GM19452 (cell line): ENCODE measurements around the gene EBF4.

Experiments used
- ATAC-seq: cut with Tn5 transposase; IDR thresholded peaks from one replicate; pipeline ENCODE4 v1.9.1; 2021; ENCODE audit not compliant: unreplicated experiment

Gene EBF4

GRCh38 chr20:2692036-2692885 lies at the start of gene EBF4:
Gene EBF4, plus strand, starts transcription at chr20:2692780. Its CDS starts 866 bp downstream, at chr20:2693646.
- ATAC-seq: no peak

GRCh38 chr20:2643708-2644107 lies 48.9 kb upstream of the EBF4 start:
- ATAC-seq: no peak

GRCh38 chr20:2651772-2652723 lies 40.5 kb upstream of the EBF4 start, which contains the start of gene NOP56:
Gene NOP56, plus strand, starts transcription at chr20:2652632. Its CDS starts 29 bp downstream, at chr20:2652661.
- peak; percentile 87 for ATAC-seq

- peak; percentile 37 for ATAC-seq
These were observed 39.6 kb upstream of the EBF4 start for GRCh38 chr20:2652724-2653555.

GRCh38 chr20:2653556-2654383 lies 38.8 kb upstream of the EBF4 start:
- no peak for ATAC-seq

- ATAC-seq: no peak
These were observed 38.2 kb upstream of the EBF4 start for GRCh38 chr20:2654384-2654822.

GRCh38 chr20:2654831-2655230 lies 37.7 kb upstream of the EBF4 start:
- ATAC-seq: no peak

- ATAC-seq: no peak
These were observed 37.1 kb upstream of the EBF4 start for GRCh38 chr20:2655331-2656116.

- ATAC-seq: no peak
These were observed 36.0 kb upstream of the EBF4 start for GRCh38 chr20:2656471-2657117.

- ATAC-seq: no peak
These were observed 35.3 kb upstream of the EBF4 start for GRCh38 chr20:2657241-2657640.

GRCh38 chr20:2657674-2658073 lies 34.9 kb upstream of the EBF4 start:
- ATAC-seq: no peak

- ATAC-seq: no peak
These were observed 33.9 kb upstream of the EBF4 start for GRCh38 chr20:2658414-2659354.

GRCh38 chr20:2659547-2659946 lies 33.0 kb upstream of the EBF4 start:
- no peak for ATAC-seq

GRCh38 chr20:2663364-2663886 lies 29.2 kb upstream of the EBF4 start:
- ATAC-seq: no peak

GRCh38 chr20:2663887-2664719 lies 28.5 kb upstream of the EBF4 start, which contains the start of gene IDH3B:
Gene IDH3B, minus strand, starts transcription at chr20:2664216. Its CDS starts 28 bp downstream, at chr20:2664188.
- peak; percentile 92 for ATAC-seq

GRCh38 chr20:2671977-2672376 lies 20.6 kb upstream of the EBF4 start:
- ATAC-seq: no peak
